DMS114 treated with DMSO at 0.1 percent for 48 hours (cell line): ENCODE measurements around the gene NES.
A peak's percentile ranks its signal among the peaks of the same experiment; 100 is the strongest.

Experiments used
- DNase-seq: peaks from one replicate; lab custom pipeline; 2025; ENCODE audit not compliant: unreplicated experiment; lab: John Stamatoyannopoulos, UW

The NES gene

GRCh38 chr1:156705321-156705917 is 28.2 kb upstream of the NES start, which contains the start of gene CRABP2:
Gene CRABP2 (minus strand): TSS chr1:156705583. CDS start chr1:156705446, 137 bp downstream.
- no peak for DNase-seq

- no peak for DNase-seq
These were observed 27.7 kb upstream of the NES start for GRCh38 chr1:156704930-156705320.

GRCh38 chr1:156704166-156704711 is 27.0 kb upstream of the NES start:
- no peak for DNase-seq

- DNase-seq: no peak
These were observed 26.5 kb upstream of the NES start for GRCh38 chr1:156703741-156704140.

- DNase-seq: no peak
These were observed 26.1 kb upstream of the NES start for GRCh38 chr1:156703336-156703735.

- DNase-seq: no peak
These were observed 23.7 kb upstream of the NES start for GRCh38 chr1:156700736-156701531.

GRCh38 chr1:156698995-156699394 is 21.8 kb upstream of the NES start:
- no peak for DNase-seq

GRCh38 chr1:156697481-156697880 is 20.3 kb upstream of the NES start:
- no peak for DNase-seq

- DNase-seq: no peak
These were observed 19.5 kb upstream of the NES start for GRCh38 chr1:156696755-156697154.

- no peak for DNase-seq
These were observed 17.4 kb upstream of the NES start for GRCh38 chr1:156694690-156694962.

GRCh38 chr1:156693848-156694689 is 16.9 kb upstream of the NES start:
- no peak for DNase-seq

GRCh38 chr1:156692925-156693847 is 16.0 kb upstream of the NES start:
- DNase-seq: no peak

- DNase-seq: no peak
These were observed 15.3 kb upstream of the NES start for GRCh38 chr1:156692441-156692924.

- no peak for DNase-seq
These were observed 14.6 kb upstream of the NES start for GRCh38 chr1:156691665-156692440.

GRCh38 chr1:156691191-156691590 is 14.0 kb upstream of the NES start:
- DNase-seq: no peak

GRCh38 chr1:156690675-156691036 is 13.4 kb upstream of the NES start:
- no peak for DNase-seq

GRCh38 chr1:156689953-156690674 is 12.9 kb upstream of the NES start:
- DNase-seq: no peak

- peak; percentile 86 for DNase-seq
These were observed 12.1 kb upstream of the NES start for GRCh38 chr1:156689035-156689952.
